GM19468 (cell line): Measurements from ENCODE around the gene EPHB1.
"Not testable (repeated sequence)": the region's sequence is repeated elsewhere in the genome, so short reads cannot be mapped to it uniquely, and the experiment has no call there.

Experiments used
- ATAC-seq: cut with Tn5 transposase; IDR thresholded peaks from one replicate; pipeline ENCODE4 v1.9.1; 2021; ENCODE audit warnings: mild to moderate bottlenecking, moderate library complexity, moderate number of reproducible peaks; ENCODE audit not compliant: unreplicated experiment; ENCODE audit errors: extremely low read depth

The EPHB1 gene

GRCh38 chr3:135059580-135059979 lies 264.5 kb downstream of the EPHB1 start:
- ATAC-seq, result no peak

GRCh38 chr3:135066844-135067727 lies 272.0 kb downstream of the EPHB1 start:
- ATAC-seq, result not testable (repeated sequence)

- ATAC-seq, result no peak
These were observed 273.0 kb downstream of the EPHB1 start for GRCh38 chr3:135068011-135068410.

GRCh38 chr3:135069406-135069805 lies 274.3 kb downstream of the EPHB1 start:
- no peak for ATAC-seq

- no peak for ATAC-seq
These were observed 276.4 kb downstream of the EPHB1 start for GRCh38 chr3:135071483-135071882.

GRCh38 chr3:135072431-135072830 lies 277.4 kb downstream of the EPHB1 start:
- ATAC-seq, result no peak

- ATAC-seq, result no peak
These were observed 280.1 kb downstream of the EPHB1 start for GRCh38 chr3:135075157-135075556.

GRCh38 chr3:135076341-135076740 lies 281.3 kb downstream of the EPHB1 start:
- ATAC-seq, result no peak

- no peak for ATAC-seq
These were observed 282.1 kb downstream of the EPHB1 start for GRCh38 chr3:135077186-135077585.

- ATAC-seq, result no peak
These were observed 283.2 kb downstream of the EPHB1 start for GRCh38 chr3:135078283-135078682.

- ATAC-seq, result no peak
These were observed 284.0 kb downstream of the EPHB1 start for GRCh38 chr3:135079095-135079494.

GRCh38 chr3:135081451-135081850 lies 286.4 kb downstream of the EPHB1 start:
- no peak for ATAC-seq

- ATAC-seq, result no peak
These were observed 286.9 kb downstream of the EPHB1 start for GRCh38 chr3:135081856-135082434.

GRCh38 chr3:135082706-135083105 lies 287.6 kb downstream of the EPHB1 start:
- ATAC-seq, result no peak

GRCh38 chr3:135083179-135083578 lies 288.1 kb downstream of the EPHB1 start:
- no peak for ATAC-seq

- ATAC-seq, result no peak
These were observed 288.7 kb downstream of the EPHB1 start for GRCh38 chr3:135083756-135084155.

- ATAC-seq, result no peak
These were observed 289.3 kb downstream of the EPHB1 start for GRCh38 chr3:135084405-135084804.

GRCh38 chr3:135084976-135085375 lies 289.9 kb downstream of the EPHB1 start:
- no peak for ATAC-seq

- ATAC-seq, result no peak
These were observed 290.8 kb downstream of the EPHB1 start for GRCh38 chr3:135085652-135086436.

GRCh38 chr3:135087782-135088181 lies 292.7 kb downstream of the EPHB1 start:
- no peak for ATAC-seq

- no peak for ATAC-seq
These were observed 294.4 kb downstream of the EPHB1 start for GRCh38 chr3:135089451-135089850.
